ENCODE measurements around the gene MCM8.
A peak's percentile ranks its signal among the peaks of the same experiment; 100 is the strongest.

- TF ChIP-seq CTCF (IDR thresholded peaks at IDR 0.05; ENCODE audit: insufficient read depth, low read length), result no peak
- TF ChIP-seq REST (IDR thresholded peaks at IDR 0.05; ENCODE audit: insufficient replicate concordance, low read depth), result no peak
- no peak for TF ChIP-seq GABPA (IDR thresholded peaks at IDR 0.05; ENCODE audit: low read depth)
- 0 out of 2 replicates have a peak, but pooled peaks have one; percentile 17 for TF ChIP-seq POLR2AphosphoS5 (IDR thresholded peaks at IDR 0.05; ENCODE audit: low read depth)
Measured at GRCh38 chr20:6041808-6042265, 91.4 kb downstream of the MCM8 start.

Measured in HL-60 (cell line).